Measurements from ENCODE around the gene MLXIP.
"Not testable (repeated sequence)": the region's sequence is repeated elsewhere in the genome, so short reads cannot be mapped to it uniquely, and the experiment has no call there.

Gene MLXIP

GRCh38 chr12:122100568-122100967 is 22.0 kb downstream of the MLXIP start:
- Histone ChIP-seq H3K4me1 (peaks cover 4 to 60% (median 35%) of the 10 kb centered on the region in 4 donors), H3K4me3 (no peak overlapping the region), H3K27ac (no peak overlapping the region), H3K36me3 (no peaks in the 10 kb centered on the region), H3K9me3 (no peaks in the 10 kb centered on the region), H3K27me3 (no peaks in the 10 kb centered on the region)
- intact Hi-C loops (cut with DNase I; ENCODE audit: low total_unique reads) = no loop called here
- no peak for DNase-seq
- TF ChIP-seq CTCF (IDR thresholded peaks at IDR 0.05) = no peak

GRCh38 chr12:122102331-122102730 is 23.8 kb downstream of the MLXIP start:
- no peak overlapping the region for H3K4me3 ChIP-seq
- TF ChIP-seq CTCF (IDR thresholded peaks at IDR 0.05) = no peak
- peaks cover 4 to 59% (median 39%) of the 10 kb centered on the region in 4 donors for H3K4me1 ChIP-seq
- intact Hi-C loops (cut with DNase I; ENCODE audit: low total_unique reads) = no loop called here
- H3K27ac ChIP-seq = no peak overlapping the region
- no peaks in the 10 kb centered on the region for H3K36me3 ChIP-seq
- H3K27me3 ChIP-seq = no peaks in the 10 kb centered on the region
- H3K9me3 ChIP-seq = no peaks in the 10 kb centered on the region
- no peak for DNase-seq

GRCh38 chr12:122104844-122105243 is 26.3 kb downstream of the MLXIP start:
- TF ChIP-seq CTCF (IDR thresholded peaks at IDR 0.05) = no peak
- Histone ChIP-seq H3K9me3 (no peaks in the 10 kb centered on the region), H3K27ac (no peak overlapping the region), H3K4me3 (no peak overlapping the region), H3K36me3 (no peaks in the 10 kb centered on the region), H3K27me3 (no peaks in the 10 kb centered on the region), H3K4me1 (peaks cover 0 to 52% (median 18%) of the 10 kb centered on the region in 4 donors)
- intact Hi-C loops (cut with DNase I; ENCODE audit: low total_unique reads) = no loop called here
- DNase-seq = no peak

- peaks cover 0 to 47% (median 16%) of the 10 kb centered on the region in 4 donors for H3K4me1 ChIP-seq
- H3K27ac ChIP-seq; intact Hi-C loops (cut with DNase I; ENCODE audit: low total_unique reads); DNase-seq; H3K9me3 ChIP-seq; H3K4me3 ChIP-seq; H3K27me3 ChIP-seq; H3K36me3 ChIP-seq: not testable (repeated sequence)
Measured at GRCh38 chr12:122105496-122105895, 26.9 kb downstream of the MLXIP start.

GRCh38 chr12:122106843-122107242 is 28.3 kb downstream of the MLXIP start:
- DNase-seq = no peak
- Histone ChIP-seq H3K4me1 (peaks cover 0 to 39% (median 19%) of the 10 kb centered on the region in 4 donors), H3K4me3 (no peak overlapping the region), H3K27ac (no peak overlapping the region), H3K9me3 (no peaks in the 10 kb centered on the region), H3K36me3 (no peaks in the 10 kb centered on the region), H3K27me3 (no peaks in the 10 kb centered on the region)
- no peak for TF ChIP-seq CTCF (IDR thresholded peaks at IDR 0.05)
- intact Hi-C loops (cut with DNase I; ENCODE audit: low total_unique reads) = no loop called here

- intact Hi-C loops (cut with DNase I; ENCODE audit: low total_unique reads) = no loop called here
- no peak for DNase-seq
- H3K4me3 ChIP-seq = no peak overlapping the region
- H3K4me1 ChIP-seq = peaks cover 0 to 39% (median 18%) of the 10 kb centered on the region in 4 donors
- TF ChIP-seq CTCF (IDR thresholded peaks at IDR 0.05) = no peak
- no peak overlapping the region for H3K27ac ChIP-seq
- no peaks in the 10 kb centered on the region for H3K36me3 ChIP-seq
- H3K27me3 ChIP-seq = no peaks in the 10 kb centered on the region
- H3K9me3 ChIP-seq = no peaks in the 10 kb centered on the region
Measured at GRCh38 chr12:122107261-122107660, 28.7 kb downstream of the MLXIP start.
